Stimulated activated CD8-positive, alpha-beta memory T cell treated with anti-CD3 and anti-CD28 coated beads, Interleukin-7, amount 100 ng/mL, for 48 hours (primary cell): ENCODE measurements around the gene BBOF1.

ENCODE experiments used
- DNase-seq, 2 donors: peaks; one replicate each; pipeline ENCODE4 v3.0.0-alpha.2; 2020; ENCODE audit warnings: low read depth in 1 of 2; ENCODE audit errors: extremely low read depth in 1 of 2

The BBOF1 gene

DNA sequence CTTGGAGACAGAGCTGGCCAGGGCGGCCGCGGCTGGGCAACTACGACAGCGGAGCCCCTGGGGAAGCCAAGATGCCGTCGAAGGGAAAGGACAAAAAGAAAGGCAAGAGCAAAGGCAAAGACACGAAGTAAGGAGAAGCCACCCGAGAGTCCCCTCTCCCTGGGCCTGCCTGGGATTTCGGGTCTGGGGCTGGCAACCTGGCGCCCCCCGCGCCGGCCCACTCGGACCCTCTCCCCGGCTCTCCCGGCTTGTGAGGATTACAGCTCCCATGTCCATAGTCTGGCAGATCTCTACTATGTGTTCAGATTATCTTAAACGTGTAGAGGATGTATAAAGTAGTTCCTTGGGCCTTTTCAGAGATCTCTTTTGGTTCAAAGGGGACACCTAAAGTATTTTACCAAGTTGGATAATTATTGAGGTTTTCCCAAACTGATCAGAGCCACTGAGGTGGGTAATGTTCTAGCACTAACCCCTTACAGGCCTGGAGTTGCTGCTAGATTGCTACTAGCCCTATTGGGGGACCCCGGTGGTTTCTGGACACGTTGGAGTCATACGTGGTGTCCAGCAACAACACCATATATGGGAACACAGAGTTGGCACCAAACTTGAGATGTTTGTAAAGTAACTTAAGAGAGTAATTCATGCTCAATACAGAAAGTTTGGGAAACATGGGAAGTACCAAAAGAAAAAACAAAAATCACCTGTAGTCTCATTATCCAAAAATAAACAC, 424 bp downstream of the BBOF1 start:
- DNase-seq: no peak

DNA sequence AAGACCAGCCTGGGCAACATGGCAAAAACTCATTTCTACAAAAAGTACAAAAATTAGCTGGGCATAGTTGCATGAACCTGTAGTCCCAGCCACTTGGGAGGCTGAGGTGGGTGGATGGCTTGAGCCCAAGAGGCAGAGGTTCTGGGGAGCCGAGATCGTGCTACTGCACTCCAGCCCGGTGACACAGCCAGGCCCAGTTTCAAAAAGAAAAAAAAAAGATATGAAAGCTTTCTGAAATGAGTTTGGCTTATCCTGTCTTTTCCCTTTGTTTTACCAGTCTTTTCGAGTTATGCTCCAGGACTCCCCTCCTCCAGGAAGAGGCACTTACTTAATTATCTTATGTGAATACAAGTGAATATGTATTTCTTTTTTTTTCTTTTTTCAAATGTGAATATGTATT, 3.2 kb downstream of the BBOF1 start:
- no peak for DNase-seq

DNA sequence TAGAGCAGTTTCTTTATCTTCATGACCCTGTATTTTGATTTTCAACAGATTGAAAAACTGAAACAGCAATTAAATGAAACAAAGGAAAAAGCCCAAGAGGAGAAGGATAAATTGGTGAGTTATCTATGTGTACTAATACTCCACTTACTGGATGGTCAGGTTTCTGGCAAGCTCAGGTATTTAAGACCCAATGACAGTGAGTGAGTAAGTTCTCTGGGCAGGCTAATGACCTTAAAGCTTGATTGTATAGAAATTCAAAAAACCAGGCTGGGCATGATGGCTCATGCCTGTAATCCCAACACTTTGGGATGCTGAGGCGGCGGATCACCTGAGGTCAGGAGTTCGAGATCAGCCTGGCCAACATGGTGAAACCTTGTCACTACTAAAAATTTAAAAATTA, 10.0 kb downstream of the BBOF1 start:
- DNase-seq: no peak

DNA sequence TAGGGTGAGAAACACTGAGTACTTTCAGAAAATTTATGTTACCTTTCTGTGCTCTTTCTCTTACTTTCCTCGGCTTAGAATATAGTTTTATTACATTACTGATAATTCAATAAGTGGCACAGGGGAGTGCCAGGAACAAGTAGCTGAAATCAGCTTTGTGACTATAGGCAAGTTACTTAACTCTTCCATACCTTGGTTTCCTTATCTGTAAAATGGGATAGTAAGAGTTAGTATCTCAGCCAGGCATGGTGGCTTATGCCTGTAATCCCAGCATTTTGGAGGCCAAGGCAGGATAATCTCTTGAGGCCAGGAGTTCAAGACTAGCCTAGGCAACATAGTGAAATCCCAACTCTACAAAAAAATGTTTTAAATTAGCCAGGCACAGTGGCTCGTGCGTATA, 15.4 kb downstream of the BBOF1 start:
- no peak for DNase-seq

DNA sequence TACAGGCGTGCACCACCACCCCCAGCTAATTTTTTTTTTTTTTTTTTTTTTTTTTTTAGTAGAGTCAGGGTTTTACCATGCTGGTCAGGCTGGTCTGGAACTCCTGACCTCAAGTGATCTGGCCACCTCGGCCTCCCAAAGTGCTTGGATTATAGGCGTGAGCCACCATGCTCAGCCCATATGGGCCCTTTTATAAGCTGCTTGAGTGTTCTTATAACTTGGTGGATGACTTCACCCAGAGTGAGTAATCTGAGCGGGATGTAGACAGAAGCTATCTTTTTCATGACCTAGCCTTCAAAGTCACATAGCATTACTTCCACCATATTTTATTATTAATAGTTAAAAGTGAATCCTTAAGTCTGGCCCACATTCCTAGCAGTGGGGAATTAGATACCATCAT, 16.4 kb downstream of the BBOF1 start:
- DNase-seq: no peak

DNA sequence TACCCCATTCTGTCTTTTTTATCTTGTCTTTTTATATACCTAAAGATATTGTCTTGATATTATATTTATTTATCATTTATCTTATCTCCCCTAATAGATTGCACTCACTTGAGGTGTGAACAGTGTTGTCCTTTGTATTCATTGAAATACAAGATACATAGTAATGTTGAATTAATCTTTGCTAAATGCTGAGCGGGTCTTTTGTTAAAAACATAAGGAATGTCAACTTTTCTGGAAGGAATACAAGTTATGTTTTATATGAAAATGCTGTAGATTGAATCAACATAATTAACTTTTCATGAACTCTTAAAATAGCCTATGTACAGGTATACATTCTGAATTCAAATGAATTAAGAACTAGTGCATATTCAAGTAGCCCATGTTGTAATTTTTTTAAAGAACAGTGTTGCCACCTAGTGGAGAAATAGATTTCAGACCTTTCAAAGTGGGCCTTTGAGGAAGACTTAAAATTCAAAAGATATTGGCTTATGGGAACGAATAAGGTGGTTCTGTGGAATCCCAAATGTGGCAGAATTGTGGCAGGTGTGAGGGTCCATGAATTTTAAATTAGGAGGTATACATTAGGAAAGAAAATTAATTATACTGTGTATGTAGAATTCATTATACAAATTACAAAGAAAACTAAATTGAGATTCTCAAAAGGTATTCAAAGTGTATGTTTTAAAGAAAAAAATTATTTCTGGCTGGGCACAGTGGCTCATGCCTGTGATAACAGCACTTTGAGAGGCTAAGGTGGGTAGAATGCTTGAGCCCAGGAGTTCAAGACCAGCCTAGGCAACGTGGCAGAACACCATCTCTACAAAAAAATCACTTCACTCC, 19.1 kb downstream of the BBOF1 start:
- DNase-seq: no peak

DNA sequence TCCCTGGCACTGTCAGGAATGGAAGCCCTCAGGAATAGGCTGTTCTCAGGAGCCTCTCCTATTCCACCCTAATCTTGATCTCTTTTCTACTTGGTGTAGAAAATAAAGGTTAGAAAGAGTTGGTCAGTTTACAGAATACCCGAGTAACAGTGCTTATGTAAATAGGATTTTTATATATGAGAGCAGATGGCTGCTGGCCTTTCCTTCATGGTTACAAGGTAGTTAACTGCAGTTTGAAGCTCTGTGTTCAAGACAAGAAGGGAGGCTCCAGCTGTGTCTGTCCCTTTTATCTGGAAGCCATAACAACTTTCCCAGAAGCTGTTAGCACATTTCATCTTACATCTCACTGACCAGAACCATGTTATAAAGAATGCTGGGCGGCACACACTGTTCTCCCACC, 23.1 kb downstream of the BBOF1 start:
- DNase-seq: no peak

DNA sequence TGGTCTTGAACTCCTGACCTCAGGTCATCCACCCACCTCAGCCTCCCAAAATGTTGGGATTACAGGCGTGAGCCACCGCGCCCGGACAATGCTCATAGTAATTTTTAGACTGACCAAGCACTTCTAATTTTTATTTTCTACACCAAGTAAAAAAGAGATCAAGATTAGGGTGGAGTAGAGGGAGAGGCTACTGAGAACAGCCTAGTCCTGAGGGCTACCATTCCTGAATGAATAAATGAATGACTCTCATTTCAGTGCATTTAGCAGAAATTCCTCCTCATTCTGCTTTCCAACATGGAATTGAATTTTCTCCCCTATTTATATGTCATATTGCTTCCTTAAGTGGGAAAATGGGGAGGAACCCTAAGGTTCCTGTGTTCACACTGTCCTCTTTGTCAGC, 26.4 kb downstream of the BBOF1 start:
- DNase-seq: no peak

DNA sequence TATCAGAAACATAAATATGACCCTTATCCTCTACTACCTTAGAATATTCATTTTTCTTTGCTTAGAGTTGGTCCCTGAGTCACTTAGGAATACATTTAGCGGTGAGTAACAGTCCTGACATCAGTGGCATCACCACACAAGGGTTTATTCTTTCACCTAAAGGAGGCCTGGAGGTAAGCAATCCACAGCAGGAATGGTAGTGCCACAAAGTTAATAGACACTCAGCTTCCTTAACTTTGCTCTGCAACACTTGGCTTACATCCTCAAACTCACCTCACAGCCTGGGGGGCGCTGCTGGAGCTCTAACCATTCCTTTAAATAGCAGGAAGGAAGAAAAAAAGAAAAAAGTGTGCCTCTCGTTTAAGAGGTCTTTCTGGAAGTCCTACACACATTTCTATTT, 29.1 kb downstream of the BBOF1 start:
- no peak for DNase-seq

DNA sequence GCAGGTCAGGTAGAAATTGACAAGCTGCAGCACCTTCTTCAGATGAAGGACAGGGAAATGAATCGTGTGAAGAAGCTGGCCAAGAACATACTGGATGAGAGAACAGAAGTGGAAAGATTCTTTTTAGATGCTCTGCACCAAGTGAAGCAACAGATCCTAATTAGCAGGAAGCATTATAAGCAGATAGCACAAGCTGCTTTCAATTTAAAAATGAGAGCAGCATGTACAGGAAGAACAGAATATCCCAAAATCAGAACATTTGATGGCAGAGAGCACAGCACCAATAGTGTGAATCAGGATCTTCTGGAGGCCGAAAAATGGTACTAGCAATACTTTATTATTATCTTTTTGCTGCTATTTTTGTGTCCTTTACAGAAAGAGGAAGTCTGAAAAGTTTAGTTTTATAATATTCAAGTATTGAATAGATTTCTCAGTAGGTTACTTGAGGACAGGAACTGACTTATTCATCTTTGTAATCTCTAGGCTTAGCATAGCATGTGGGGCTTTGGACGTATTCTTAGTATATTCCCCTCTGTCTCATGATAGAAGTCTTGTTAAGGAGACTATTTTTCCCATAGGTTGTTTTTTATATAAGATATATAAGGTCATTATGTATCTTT, 30.8 kb downstream of the BBOF1 start:
- no peak for DNase-seq

DNA sequence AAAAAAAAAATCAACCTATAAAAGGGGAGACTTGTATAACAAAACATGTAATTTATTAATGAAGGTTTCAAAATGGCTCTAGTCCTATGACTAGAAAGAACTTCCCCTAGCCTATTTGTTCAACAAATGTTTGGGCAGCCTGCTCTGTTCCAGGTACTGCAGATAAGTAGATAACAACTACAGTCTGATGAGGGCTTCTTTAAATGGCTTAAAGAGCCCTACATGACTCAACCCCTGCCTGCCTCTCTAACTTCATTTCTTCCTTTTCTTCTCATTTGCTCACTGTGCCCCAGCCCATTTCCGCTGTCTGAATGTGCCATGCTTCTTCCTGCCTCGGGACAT, 43.6 kb downstream of the BBOF1 start:
- DNase-seq: no peak

DNA sequence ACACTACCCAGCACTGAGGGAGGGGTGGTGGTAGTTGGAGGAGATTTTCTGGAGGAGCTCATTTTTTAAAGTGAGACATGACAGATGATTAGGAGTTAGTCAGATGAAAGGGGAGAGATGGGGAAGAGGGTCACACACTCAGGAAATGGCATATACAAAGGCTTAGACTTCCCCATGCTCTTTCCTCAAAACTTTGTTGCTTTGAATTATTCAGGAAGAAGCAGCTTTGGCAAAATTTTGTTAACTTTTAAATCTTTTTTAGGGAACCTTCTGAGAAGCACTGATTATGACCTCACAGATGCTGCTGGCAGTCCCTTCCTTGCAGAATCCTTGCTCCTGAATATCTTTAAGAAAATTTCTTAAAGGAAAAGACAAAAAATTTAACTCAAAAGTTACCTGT, 45.3 kb downstream of the BBOF1 start:
- DNase-seq: no peak

DNA sequence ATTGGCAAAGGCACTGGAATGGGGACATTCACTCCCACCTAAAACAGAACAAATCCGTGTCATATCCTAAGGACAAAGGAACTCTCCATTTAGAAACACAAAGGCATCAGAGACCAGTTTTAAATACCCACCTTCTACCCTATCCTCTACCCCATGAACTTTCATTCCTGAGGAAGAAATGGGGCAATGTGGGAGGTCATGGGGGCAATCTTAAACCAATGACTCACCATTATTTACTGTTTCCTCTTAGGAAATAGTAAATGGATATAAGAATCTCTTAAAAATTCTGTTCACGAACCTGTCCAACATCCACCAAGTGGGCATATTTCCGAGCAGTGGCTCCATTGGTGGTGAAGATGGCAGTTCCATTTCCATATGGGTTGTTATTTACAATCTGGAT, 45.7 kb downstream of the BBOF1 start:
- no peak for DNase-seq

DNA sequence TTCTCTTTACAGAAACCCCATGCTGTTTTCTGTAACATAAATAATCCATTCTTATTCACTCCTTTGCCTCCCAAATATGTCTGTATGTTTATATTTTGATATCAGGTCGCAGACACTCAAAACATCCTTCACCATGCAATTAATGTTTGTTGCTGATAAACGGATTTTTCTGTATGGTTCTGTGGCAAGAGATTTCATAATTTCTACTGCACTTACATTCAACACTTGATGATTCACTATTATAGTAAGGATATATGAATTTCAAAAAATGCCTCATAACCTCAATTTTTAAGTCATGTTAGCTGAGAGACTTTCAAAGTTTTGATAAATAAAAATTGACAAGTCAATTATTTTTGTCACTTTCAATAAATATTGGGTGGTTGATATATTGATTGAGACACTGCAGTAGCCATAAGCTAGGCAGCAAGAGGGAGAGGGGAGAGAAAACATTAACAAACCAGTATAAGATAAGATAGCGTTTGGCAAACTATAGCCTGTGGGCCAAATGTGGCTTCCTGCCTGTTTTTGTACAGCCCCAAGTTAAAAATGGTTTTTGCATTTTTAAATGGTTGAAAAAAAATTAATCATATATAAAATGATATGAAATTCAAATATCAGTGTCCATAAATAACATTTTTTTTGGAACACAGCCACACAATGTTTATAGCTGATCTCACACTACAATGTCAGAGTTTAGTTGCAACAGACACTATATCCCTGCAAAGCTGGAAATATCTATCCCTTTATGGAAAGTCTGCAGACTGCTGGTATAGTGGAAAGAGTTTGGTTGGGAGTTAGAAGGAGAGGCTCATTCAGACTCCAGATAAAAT, 46.8 kb downstream of the BBOF1 start:
- DNase-seq: no peak

DNA sequence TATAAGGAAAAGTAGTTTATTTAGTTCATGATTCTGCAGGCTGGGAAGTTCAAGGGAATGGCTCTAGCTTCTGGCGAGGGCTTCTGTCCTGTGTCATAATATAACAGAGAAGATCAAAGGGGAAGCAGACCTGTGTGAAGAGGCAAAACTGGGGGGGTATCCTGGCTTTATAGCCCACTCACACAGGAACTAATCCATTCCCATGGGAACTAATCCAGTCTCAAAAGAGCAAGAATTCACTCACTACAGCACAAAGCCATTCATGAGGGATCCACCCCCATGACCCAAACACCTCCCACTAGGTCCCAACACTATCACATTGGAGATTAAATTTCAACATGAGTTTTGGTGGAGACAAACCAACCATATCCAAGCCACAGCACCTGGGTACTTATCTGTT, 58.3 kb downstream of the BBOF1 start:
- DNase-seq: no peak

DNA sequence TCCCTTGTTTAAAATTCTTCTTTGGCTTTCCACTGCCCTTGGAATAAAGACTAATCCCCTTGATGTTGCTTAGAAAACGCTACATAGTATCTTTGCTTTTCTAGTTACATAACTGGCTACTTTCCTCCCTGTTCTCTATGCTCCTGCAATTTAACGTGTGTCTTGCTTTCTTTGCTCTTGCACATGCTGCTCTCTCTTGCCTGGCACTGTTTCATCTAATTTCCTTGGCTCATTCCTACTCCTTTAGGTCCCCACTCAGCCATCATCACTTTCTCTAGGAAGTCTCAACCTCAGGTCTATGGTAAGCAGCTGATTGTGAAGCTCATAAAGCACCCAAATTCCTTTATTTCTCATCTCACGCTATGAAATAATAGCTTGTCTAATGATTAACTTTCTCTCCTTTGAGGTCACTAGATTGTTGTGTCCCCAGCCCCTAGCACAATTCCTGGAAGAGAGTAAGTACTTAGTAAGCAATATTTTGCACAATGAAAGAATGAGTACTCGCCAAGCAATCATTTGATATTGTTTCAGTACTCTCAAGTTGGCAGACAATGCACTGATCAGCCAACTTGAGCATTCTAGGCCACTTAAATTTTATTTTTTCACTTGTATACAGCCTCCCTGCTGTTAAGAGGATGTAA, 61.8 kb downstream of the BBOF1 start:
- no peak for DNase-seq

DNA sequence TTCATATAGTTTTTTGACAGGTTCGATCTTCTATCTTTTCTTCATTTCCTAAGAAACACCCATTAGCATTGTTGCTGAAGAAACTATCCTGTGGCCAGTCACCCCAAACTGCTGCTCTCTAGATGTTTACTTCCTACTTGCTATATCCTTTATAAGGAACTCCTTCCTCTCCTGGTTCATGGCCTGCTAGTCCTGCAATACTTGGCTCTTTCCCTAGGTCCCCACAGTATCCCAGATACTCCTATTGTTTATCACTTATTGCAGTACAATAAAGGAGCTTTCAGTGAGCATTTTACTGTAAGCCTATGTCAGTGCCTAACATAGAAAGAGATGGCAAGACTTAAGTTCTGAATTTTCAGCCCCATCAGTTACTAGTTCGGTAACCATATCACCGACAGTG, 62.3 kb downstream of the BBOF1 start:
- no peak for DNase-seq

DNA sequence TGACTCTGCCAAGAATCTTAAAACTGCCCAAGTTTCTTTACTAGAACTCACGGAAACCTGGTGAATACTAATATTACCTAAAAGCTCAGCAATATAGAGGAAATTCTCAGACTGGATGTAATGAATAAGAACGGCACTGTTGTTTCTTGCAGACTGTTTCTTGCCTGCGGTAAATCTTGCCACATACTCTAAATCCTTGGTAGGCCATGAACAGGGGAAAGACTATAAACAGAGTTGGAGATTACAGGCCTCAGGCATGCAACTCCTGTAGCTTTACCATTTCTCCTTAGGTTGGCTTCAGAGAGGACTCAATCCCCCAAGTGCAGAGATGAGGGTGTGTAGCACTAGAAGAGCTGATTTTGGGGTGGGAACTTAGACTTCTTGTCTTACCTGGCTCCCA, 64.0 kb downstream of the BBOF1 start:
- no peak for DNase-seq

DNA sequence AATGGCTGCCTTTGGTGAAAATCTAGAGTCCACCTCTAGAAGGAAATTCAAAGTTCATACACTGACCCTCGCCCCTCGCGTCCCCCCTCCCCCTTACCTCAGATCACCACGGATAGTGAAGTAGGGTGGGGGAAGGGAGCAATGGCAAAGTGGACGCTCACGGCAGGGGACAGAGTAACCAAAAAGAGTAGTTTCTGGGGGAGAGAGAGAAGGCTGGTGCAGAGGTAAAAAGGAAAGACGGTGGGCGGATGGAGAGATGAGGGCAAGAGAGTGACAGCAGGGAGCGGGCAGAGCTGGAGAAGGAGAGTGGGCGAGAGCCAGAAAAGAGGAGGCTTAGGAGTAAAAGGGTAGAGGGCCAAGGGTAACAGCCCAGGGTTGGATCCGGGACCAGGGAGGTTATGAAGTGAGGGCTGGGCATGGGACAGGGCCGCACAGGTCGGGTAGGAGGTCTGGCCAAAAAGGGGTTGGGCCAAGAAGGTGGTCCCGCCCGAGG, 64.7 kb downstream of the BBOF1 start:
- DNase-seq: no peak

DNA sequence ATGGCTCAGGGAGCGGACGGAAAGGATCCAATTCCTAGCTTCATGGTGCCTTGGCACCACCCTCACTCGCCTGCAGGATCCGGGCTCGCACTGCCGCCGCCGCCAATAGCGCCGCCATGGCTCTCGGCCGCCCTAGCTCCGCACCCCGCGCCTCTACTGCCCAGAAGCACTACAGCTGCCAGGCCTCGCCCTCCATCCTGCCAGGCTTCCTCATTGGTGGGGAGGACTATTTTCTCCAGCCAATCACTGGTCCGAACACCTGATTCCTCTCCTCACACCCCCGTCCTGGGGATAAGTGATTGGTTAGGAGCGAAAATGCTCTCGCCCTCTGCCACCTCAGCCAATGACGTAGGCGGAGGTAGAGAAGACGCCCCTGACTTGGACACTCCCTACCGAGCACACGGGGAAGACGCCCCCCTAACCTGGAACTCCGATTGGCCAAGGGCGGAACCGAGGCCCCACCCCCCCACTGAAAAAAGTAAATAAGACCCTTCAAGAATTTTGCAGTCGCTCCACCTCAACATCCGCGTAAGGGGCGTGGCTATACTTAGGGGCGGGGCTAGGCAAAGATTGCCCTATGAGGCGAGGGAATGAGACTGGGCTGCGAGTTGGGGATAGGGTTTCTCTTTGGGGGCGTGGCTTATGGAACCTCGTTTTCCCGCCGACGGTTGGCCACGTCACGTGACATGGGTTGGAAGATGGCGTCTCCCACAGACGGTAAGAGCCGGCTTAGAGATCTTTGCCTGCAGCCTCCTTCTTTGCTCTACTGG, 65.3 kb downstream of the BBOF1 start, which contains the start of the genes ALDH6A1 and LIN52:
TSS of gene ALDH6A1 (minus strand) at position 177 of the 770 bp plus-strand sequence. CDS start at position 118, 59 bp downstream.
TSS of gene LIN52 (plus strand) at position 680 of the 770 bp plus-strand sequence. CDS start at position 699, 19 bp downstream.
- DNase-seq: peak; percentile 98 to 100
